HG02623 (cell line): Measurements from ENCODE around the gene TBX5.

Experiments used
- ATAC-seq: cut with Tn5 transposase; IDR thresholded peaks from one replicate; pipeline ENCODE4 v1.9.1; 2021; ENCODE audit warnings: moderate library complexity; ENCODE audit not compliant: unreplicated experiment

TBX5 gene

DNA sequence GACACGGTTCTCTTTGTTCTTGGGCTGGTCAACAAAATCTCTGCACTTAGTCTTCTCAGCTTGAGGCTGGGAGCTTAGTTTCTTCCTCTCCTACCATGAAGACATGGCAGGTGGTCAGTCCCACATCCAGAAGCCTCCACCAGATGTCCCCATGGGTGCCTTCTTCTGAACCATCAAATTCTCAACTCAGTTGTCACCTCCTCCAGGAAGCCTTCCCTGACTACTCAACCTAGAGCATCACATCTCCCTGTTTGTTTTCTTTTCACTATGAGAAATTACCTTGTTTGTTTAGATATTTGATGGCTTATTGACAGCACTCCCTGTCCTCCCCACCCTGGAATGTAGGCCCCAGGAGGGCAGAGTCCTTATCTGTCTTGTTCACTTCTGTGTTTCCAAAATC is 84.4 kb downstream of the TBX5 start:
- no peak for ATAC-seq

DNA sequence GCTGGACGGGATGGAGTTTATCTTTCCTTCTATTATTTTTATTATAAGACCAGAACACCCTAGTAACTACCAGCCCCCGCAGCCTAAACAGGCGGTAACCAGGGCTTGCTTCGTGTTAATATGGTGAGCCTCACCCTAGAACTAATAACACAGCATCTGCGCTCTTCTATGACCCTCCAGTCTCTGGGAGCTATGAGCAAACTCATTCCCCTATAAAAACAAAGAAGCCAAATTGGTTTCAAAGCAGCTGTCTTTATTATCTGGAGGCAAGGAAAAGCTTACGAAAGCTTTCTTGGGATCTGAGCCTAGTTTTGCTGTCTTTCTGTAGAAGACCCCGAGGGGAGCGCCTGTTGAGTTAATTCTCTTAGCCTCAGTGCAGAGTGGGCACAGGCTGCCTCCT is 85.0 kb downstream of the TBX5 start:
- no peak for ATAC-seq

GRCh38 chr12:114320101-114320500 is 85.8 kb downstream of the TBX5 start:
- no peak for ATAC-seq

DNA sequence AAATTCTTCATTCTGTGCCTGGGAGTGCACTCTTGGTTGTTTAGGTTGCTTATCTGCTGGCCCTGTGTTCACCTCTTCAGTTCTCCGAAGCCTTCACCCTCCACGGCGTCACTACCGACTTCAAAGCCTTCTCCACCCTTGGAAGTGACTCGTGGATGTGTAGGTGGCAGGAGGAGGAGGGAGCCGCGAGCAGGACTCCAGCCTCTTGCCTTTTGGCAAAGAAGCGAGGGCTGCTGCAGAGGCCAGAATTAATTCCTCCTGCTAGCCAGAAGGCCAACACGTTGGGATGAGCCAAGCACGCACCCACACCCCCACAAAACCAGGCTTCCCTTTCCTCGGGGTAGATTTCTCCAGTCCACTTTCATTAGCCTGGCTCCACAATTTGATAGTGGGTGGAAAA is 86.5 kb downstream of the TBX5 start:
- no peak for ATAC-seq

GRCh38 chr12:114318984-114319383 is 87.0 kb downstream of the TBX5 start:
- no peak for ATAC-seq

- no peak for ATAC-seq
Measured at GRCh38 chr12:114316076-114316475, 89.9 kb downstream of the TBX5 start.

DNA sequence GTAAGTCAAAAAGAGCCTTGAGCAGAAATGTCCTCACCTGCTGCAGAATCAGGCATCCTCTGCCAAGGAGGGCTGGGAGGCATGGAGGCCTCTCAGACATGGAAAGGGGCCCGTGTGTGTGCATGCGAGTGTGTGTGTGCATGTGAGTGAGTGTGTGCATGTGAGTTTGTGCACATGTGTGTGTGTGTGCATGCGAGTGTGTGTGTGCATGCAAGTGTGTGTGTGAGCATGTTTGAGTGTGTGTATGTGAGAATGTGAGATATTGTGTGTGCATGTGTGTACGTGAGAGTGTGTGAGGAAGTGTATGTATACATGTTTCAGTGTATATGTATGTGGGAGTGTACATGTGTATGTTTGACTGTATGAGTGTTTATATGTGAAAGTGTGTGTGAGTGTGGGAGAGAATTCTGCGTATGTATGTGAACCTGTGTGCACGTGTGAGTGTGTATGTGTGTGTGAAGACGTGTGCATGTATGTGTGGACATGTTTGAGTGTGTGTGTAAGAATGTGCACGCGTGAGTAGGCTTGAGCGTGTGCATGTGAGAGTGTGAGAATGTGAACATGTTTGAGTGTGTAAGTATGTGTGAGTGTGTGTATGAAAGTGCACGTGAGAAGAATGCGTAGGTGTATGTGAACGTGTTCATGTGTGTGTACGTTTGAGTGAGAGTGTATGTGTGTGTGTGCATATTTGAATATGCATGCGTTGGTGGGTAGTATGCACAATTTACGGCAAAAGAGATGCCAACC is 90.8 kb downstream of the TBX5 start:
- ATAC-seq, result no peak

- no peak for ATAC-seq
Measured at GRCh38 chr12:114314403-114314802, 91.5 kb downstream of the TBX5 start.

GRCh38 chr12:114313910-114314309 is 92.0 kb downstream of the TBX5 start:
- no peak for ATAC-seq

GRCh38 chr12:114311974-114312373 is 94.0 kb downstream of the TBX5 start:
- no peak for ATAC-seq

DNA sequence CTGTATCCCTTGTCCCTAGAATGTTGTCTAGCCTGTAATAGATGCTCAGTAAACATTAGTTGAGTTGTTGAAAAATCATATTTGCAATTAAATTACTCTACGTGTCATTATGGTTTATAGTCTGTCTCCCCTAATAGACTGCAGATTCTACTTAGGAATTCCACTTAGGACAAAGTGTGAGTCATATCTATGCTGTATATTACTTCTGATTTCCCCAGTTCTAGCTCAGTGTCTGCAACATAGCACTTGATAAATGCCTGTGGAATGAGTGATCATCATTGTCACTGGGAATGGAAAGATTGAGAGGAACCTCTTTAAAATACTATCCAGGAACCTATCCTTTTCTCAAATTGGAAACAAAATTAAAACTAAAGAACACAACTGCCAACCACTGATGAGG is 99.3 kb downstream of the TBX5 start:
- ATAC-seq, result no peak

- no peak for ATAC-seq
Measured at GRCh38 chr12:114305446-114305845, 100.5 kb downstream of the TBX5 start.
